Lower leg skin (tissue), 4 donors: ENCODE results near the gene AURKAIP1. TPM values are rescaled to one million over a fixed set of nuclear protein-coding genes. Genes with fewer than 3 reads are reported as not detected.

ENCODE experiments used
- DNase-seq, 2 donors: peaks; one replicate each; pipeline ENCODE4 v3.0.0-alpha.2; 2019; ENCODE audit warnings: low spot score in 2 of 2
- H3K4me3 ChIP-seq: fragments of 200-600 bp; sonication (generic); 2 replicates; pipeline ENCODE4 v1.5.1; 2017; ENCODE audit warnings: mild to moderate bottlenecking, low read depth; ENCODE audit not compliant: poor library complexity, severe bottlenecking
- CTCF ChIP-seq, 3 donors: fragments of 450-650 bp; IDR thresholded peaks; one replicate each; pipeline ENCODE4 v1.5.1; 2016; ENCODE audit warnings: antibody characterized with exemption in 3 of 3, mild to moderate bottlenecking in 3 of 3, moderate library complexity in 2 of 3
- POLR2A ChIP-seq, 2 donors: fragments of 450-650 bp; IDR thresholded peaks; one replicate each; pipeline ENCODE4 v1.6.1; 2016 to 2017; ENCODE audit warnings: antibody characterized with exemption in 2 of 2, mild to moderate bottlenecking in 1 of 2, moderate library complexity in 1 of 2
- WGBS, 2 donors: methylation state at CpG; one replicate each; pipeline ENCODE4 v1.1.5; 2018; 5-methylcytosine and 5-hydroxymethylcytosine counted together
- intact Hi-C: fragments of 100-400 bp; cut with DNase I; formaldehyde crosslinking; loops from one replicate; pipeline ENCODE4 v1.15.0; 2023; ENCODE audit warnings: low total_unique reads
- total RNA-seq, 4 donors: library from RNA; depleted of rRNA; stranded (reverse); fragments of >200 nt; gene quantifications; one replicate each; pipeline ENCODE4 v1.1.0, GENCODE V29; 2016

The AURKAIP1 gene
- total RNA-seq, 4 donors from 2014 or later: 97.3 to 140 (median 114) TPM

- 85% methylated on average over 16 of the region's 16 CpGs for WGBS, 2 donors
- intact Hi-C loops: no loop called here
- no peak overlapping the region for H3K4me3 ChIP-seq
- DNase-seq: no peak
- TF ChIP-seq CTCF (IDR thresholded peaks at IDR 0.05): no peak
- TF ChIP-seq POLR2A (IDR thresholded peaks at IDR 0.05): no peak
Observed at GRCh38 chr1:1335283-1335682, 39.7 kb downstream of the AURKAIP1 start.

GRCh38 chr1:1334835-1335234 lies 40.2 kb downstream of the AURKAIP1 start:
- no peak for DNase-seq
- WGBS, 2 donors: 66 to 92% methylated on average over 5 to 9 of the region's 11 CpGs
- TF ChIP-seq POLR2A (IDR thresholded peaks at IDR 0.05) (no peak), CTCF (IDR thresholded peaks at IDR 0.05) (no peak)

GRCh38 chr1:1333551-1334241 lies 41.3 kb downstream of the AURKAIP1 start:
- 47 to 76% methylated on average over 17 to 35 of the region's 36 CpGs for WGBS, 2 donors
- no peak for TF ChIP-seq POLR2A (IDR thresholded peaks at IDR 0.05)
- TF ChIP-seq CTCF (IDR thresholded peaks at IDR 0.05): no peak
- H3K4me3 ChIP-seq: no peak overlapping the region
- intact Hi-C loops: no loop called here
- no peak for DNase-seq

More at GRCh38 chr1:1334835-1335234, 40.2 kb downstream of the AURKAIP1 start:
- no peak overlapping the region for H3K4me3 ChIP-seq
- intact Hi-C loops: no loop called here

DNA sequence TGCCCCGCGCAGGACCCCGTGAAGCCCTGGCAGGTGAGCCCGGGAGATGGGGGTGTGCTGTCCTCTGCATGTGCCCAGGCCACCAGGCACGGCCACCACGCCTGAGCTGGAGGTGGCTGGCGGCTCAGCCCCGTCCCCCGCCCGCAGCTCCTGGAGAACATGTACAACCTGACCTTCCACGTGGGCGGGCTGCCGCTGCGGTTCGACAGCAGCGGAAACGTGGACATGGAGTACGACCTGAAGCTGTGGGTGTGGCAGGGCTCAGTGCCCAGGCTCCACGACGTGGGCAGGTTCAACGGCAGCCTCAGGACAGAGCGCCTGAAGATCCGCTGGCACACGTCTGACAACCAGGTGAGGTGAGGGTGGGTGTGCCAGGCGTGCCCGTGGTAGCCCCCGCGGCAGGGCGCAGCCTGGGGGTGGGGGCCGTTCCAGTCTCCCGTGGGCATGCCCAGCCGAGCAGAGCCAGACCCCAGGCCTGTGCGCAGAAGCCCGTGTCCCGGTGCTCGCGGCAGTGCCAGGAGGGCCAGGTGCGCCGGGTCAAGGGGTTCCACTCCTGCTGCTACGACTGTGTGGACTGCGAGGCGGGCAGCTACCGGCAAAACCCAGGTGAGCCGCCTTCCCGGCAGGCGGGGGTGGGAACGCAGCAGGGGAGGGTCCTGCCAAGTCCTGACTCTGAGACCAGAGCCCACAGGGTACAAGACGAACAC lies 42.1 kb downstream of the AURKAIP1 start:
- intact Hi-C loops: no loop called here
- TF ChIP-seq POLR2A (IDR thresholded peaks at IDR 0.05) (no peak), CTCF (IDR thresholded peaks at IDR 0.05) (no peak)
- no peak overlapping the region for H3K4me3 ChIP-seq
- no peak for DNase-seq
- 45 to 71% methylated on average over 13 to 33 of the region's 48 CpGs for WGBS, 2 donors

- no peak for TF ChIP-seq CTCF (IDR thresholded peaks at IDR 0.05)
- TF ChIP-seq POLR2A (IDR thresholded peaks at IDR 0.05): no peak
- DNase-seq: no peak
- 38 to 64% methylated on average over 40 to 41 of the region's 57 CpGs for WGBS, 2 donors
- H3K4me3 ChIP-seq: no peak overlapping the region
- intact Hi-C loops: no loop called here
Observed at GRCh38 chr1:1332031-1332755, 42.8 kb downstream of the AURKAIP1 start.
